ENCODE data around the gene TMEM163.
"Not testable (repeated sequence)": the region's sequence is repeated elsewhere in the genome, so short reads cannot be mapped to it uniquely, and the experiment has no call there.

The TMEM163 gene

DNA sequence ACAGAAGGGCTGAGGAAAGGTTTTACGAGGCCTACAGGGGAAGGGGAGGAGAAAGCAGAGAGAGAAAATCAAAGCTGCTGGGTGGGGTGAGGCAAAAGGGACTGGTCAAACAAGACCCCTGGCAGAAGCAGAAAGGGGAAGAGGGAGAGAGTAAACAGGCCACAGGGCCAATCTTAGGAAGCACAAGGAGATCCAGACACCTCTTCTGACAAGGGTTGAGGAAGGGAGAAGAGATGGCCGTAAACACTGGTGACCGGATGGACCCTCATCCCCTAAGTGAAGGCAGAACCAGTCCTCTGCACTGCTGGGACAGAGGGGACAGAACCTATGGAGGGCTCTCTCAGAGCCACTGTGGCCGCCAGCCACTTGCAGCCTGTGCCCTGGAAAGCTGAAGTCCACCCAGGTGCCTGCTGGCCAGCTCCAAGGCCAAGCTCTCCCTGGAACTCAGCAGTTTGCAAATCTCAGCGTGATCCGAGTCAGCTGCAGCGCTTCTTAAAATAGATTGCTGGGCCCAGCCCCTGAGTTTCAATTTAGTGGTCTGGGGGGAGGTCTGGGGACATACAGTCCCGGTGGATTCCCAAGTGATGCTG, 108.8 kb downstream of the TMEM163 start:
- no peak for DNase-seq

DNA sequence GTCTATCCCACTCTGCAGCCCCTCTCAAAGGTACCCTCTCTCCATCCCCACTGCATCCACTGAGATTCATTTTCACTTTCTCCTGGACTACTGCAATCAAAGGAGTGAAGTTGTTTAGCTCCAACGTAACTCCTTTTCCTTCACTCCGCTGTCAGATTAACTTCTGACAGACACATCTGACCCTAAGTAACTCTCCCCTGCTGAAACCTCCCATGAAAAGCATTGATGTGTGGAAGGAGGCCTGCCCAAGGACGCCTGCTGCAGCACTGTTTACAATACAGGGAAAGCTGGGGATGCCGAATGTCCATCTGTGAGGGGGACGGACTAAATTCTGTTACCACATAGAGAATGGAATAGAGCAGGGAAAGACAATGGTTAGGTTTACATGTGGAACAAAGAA, 114.8 kb downstream of the TMEM163 start:
- no peak for DNase-seq

DNA sequence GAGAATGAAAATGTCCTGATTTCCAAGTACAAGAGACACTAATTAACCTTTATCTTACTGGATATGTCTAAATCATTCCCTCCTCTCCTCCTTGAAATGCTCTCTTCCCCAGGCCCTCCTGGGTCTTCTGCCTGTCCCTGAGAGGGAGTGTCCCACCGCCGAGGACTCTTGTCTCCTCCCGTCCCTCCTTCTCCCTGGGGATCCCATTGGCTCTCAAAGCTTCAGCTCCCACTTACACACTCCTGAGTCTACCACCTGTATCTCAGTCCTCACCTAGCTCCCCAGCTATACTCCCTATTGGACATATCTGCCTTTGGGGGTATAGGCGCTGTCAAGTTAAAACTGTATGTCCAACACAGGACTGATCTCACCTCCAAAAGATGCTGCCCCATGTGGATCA, 116.1 kb downstream of the TMEM163 start:
- no peak for DNase-seq

DNA sequence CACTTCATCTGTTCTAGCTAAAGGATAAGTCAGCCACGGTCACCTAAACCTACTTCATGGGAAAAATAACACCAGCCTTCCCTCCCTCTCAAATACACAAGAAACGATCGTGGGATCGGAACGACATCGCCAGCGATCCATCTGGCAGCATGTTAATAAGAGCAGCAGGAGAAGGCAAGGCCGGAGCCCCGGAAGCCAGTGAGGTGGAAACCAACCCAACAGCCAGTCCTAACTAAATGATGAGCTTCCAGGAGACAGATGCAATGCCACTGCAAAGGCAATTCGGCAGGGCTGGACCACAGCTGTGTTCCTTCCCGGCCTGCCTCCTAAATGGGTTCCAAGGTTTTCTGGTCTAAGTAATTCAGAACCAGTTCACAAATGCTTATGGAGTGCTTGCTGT, 117.5 kb downstream of the TMEM163 start:
- DNase-seq, result no peak

DNA sequence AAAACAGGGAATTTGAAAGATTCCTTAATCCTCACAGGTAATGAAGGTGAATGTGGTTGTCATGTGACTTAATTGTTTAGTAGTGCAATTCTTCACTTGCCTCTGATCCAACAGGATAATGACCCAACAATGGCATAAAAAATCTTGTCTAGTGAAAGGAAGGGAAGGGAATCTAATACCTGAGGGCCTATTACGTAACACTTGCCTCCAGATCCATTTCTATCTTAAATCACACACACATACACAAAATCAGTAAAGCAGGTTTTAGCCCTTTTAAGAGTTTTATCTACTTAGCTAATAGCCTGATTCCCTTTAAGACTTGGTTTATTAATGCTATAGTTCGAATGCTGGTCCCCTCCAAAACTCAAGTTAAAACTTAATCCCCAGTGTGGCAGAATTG, 118.6 kb downstream of the TMEM163 start:
- no peak for DNase-seq

DNA sequence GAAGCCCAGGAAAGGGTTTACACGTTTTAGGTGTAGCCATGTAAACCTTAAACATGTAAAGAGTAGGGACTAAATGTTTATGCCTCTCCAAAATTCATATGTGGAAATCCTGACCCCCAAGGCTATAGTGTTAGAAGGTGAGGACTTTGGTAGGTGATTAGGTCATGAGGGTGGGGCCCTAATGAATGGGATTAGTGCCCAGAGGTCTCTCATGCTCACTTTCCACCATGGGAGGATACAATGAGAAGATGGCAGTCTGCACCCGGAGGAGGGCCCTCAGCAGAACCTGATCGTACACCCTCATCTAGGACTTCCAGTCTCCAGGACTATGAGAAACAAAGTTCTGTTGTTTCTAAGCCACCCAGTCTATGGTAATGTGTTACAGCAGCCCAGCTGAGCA, 119.6 kb downstream of the TMEM163 start:
- no peak for DNase-seq

DNA sequence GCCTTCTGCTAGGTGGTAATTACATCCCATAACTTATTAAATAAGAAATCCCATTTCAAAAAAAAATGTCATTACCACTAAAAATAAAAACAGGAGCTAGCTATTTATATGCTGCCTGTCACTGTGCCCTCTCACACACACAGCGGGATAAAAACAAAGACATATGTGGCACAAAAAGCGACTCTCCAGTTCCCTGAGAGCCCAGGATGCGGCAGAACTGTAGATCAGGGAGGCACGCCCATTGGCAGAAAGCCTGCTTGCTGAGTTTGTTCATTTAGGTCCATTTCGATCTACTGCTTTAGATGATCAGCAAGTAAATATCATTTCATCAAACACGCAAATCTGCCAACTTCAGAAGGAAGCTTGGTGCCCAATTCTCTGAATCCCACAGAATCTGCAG, 124.4 kb downstream of the TMEM163 start:
- DNase-seq, result no peak

DNA sequence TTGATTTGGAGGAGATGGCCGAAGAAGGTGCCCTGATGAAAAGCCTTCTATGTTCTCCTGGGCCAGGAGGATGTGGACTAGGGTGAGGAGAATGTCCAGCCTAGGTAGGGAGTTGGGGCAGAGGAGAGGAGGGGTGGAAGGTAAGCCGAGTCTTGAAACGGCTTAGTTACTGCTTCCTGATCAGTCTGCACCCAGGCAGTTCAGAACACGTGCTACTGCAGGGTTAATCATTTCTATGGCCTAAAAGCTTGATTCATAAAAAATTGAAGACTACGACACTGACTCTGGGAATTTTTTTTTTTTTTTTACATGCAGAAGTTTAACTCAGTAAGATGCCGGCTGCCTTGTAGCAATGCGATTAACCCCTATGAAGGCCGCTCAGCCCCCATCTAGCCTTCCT, 125.3 kb downstream of the TMEM163 start:
- no peak for DNase-seq

DNA sequence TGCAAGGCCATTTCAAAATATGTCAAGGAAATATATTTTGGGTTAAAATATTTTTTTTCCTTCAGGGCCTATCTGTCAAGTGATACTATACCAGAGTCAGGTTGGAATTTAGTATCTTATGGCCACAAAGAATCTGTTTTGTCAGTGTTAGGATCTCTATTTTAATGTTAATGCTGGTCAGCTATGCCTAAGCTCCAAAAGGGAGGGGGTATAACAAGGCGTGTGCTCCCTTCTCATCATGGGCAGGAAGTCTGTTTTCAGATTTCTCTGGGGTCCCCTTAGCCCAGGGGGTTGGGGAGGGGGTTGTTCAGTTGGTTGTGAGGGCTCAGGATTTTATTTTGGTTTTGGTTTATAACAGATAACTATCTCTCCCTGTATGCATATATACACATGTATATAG, 126.4 kb downstream of the TMEM163 start:
- DNase-seq, result no peak

DNA sequence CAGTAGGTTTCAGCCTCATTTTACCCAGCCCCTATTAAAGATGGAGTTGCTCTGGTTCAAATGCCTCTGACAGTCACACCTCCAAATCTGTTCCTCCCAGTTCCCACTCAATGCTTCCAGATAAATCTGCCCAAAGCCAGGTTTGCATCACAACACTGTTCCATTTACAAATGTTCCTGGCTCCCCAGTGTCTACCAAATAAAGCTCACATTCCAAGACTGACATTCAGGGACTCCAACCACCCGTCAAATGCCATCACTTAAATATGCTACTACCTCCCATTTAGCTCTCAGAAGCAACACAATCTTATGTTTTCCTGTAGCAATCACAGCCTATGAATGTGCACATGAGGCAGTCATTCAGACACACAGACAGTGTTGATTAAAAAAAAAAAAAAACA, 127.3 kb downstream of the TMEM163 start:
- no peak for DNase-seq

DNA sequence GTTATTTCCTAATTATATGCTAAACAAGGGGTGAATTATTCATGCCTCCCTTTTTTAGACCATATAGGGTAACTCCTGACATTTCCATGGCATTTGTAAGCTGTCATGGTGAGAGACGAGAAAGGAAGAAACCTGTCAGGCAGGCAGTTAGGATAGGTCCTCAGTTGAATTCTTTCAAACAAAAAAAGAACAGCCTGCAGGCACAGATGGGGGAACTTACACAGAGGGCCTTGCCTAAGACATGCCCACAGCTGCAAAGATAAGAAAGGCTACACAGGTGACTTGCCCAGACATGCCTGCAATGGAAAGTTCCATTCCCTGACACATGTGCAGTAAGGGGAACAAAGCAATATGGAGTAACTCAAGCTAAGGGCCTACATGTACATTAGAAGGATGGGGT, 128.1 kb downstream of the TMEM163 start:
- DNase-seq, result no peak

DNA sequence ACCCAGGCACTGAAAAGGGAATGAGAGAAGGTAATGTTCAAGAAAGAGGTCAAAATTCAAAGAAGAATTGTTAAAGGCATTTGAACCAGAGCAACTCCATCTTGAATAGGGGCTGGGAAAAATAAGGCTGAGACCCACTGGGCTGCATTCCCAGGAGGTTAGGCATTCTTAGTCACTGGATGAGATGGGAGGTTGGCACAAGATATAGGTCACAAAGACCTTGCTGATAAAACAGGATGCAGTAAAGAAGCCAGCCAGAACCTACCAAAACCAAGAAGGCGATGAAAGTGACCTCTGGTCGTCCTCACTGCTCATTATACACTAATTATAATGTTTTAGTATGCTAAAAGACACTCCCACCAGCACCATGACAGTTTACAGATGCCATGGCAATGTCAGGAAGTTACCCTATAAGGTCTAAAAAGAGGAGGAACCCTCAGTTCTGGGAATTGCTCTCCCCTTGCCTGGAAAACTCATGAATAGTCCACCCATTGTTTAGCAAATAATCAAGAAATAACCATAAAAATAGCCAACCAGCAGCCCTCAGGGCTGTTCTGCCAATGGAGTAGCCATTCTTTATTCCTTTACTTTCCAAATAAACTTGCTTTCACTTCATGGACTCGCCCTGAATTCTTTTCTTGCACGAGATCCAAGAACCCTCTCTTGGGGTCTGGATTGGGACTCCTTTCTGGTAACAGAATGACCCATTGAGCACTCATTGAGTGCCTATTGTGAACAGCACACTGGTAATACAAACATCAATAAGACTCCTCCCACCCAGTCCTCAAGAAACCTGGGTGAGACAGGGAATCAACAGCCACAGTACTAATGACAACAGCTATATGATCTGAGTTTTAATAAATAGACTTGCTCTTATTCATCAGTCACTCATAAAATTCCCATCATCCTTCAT, 129.4 kb downstream of the TMEM163 start:
- not testable (repeated sequence) for DNase-seq

DNA sequence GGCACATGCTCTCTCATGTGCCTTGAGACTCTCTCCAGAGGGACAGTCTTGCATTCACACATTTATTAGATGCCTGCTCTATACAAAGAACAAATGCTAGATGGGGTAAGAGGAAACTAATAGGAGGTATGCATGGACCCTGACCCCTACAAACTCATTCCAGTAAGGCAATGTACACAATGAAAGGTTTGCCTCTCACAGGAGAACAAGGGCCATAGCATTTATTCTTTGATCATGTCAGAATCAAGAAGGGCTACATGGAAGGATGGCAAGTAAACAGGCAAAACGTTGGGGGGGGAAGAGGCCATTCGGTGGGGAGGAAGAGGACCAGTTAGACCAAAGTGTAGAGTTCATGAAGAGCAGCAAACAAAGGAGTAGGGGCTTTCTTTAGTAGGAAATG, 130.2 kb downstream of the TMEM163 start:
- DNase-seq, result no peak

DNA sequence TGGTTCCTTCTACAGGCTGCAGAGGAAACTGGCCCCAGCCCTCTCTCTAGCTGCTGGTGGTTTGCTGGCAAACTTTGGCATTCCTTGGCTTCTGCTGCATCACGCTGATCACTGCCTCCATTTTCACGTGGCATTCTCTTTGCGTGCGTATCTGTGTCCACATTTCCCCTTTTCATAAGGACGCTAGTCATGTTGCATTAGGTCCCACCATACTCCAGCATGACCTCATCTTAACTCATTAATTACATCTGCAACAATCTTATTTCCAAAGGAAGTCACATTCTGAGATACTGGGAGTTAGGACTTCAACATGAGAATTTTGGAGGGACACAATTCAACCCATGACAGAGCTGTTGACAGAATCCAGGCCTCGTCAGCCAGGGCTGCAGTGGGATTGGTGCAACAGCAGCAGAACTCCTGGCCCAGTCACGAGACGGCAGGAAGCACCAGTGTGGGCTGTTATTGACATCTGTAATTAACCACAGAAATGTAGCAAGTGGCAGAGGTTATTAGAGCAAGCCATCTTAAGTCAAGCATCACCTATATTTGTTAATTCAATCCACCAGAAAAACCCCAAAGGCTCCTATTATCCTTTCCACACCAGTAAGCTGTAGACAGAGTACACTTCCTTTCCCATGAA, 132.4 kb downstream of the TMEM163 start:
- no peak for DNase-seq

DNA sequence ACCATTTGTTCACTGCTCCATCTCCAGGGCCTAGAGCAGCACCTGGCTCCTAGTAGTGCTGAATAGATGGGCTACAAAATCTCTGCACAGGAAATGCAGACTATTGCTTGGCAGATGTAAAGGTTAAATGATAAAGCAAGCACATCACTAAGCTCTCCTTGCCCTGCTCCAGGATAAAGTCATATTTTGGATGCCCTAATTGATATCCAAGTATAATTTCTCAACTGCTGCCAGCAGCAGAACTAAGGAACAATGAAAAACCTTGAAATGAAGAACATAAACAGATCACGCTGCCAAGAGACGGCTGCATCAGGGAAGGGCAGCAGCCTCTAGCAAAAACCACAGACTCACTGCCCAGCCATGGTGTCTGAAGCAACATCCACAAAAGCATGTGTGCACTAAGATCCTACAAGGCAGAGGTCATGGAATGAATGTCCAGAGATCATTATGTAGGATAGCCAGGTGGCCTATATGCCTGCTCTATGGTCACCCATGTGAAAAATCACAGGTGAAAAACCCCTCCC, 134.7 kb downstream of the TMEM163 start:
- DNase-seq, result no peak

DNA sequence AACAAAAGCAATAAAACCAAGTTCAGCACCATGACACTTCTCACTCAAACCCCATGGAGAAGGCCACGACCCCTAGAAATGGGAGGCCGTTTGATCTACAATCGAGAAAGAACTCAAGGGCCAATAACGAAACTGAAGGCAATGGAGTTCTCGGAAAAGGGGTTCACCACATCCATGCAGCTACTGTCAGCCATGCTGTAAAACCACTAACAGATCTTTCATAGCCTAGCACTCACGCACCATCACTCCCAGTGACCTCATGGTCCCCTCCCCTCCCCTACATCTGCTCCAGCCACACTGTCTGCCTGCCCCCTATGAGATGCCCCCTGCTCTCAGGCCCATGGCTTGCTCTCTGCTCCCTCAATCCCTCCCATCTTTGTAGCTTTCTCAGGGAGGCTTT, 135.3 kb downstream of the TMEM163 start:
- DNase-seq, result no peak

DNA sequence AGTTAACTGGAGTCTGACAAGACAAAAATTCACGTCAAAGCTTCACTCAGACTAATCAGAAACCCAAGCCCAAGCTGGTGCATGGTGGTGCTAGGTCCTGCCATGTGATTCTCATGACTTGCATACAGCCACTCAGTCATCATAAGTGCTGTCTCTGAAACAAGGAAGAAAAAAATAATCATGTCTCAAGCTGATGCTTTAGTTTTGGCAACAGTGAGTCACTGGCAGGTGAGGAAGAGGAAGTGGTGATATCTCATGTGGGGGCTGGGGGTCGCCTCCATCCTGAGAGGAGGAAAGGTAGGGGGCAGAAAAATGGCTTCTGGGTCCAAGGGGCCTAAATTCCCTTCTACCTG, 136.3 kb downstream of the TMEM163 start:
- no peak for DNase-seq

DNA sequence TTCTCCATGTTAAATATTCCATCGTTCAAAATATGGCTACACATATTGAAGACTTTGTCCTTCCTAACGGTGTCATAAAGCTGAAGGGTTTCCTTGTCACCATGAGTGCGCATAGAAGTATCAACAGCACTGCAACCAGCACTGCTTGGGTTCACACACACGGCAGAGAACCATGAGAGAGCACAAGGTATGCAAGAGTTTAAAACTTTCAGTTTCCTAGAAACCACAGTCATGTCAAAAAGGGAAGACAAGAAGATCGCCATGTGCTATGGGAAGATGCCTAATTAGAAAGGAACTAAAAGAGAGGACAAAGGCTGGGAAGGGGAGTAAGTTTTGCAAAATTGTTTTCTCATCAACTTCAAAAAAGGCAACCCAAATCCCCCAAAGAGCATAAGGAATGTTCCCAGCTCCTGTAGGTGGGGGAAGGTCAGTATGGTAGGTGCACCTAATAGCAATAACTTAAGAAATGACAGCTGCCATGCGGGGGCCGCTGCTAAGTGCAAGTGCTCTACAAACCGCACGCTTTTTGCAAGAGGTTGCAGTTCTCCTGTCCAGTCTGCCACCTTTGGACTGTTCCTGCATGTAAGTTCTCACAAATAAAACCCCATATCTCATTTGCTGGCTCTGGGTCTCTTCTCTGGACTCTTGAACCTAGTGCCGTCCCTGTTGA, 136.8 kb downstream of the TMEM163 start:
- DNase-seq, result no peak

DNA sequence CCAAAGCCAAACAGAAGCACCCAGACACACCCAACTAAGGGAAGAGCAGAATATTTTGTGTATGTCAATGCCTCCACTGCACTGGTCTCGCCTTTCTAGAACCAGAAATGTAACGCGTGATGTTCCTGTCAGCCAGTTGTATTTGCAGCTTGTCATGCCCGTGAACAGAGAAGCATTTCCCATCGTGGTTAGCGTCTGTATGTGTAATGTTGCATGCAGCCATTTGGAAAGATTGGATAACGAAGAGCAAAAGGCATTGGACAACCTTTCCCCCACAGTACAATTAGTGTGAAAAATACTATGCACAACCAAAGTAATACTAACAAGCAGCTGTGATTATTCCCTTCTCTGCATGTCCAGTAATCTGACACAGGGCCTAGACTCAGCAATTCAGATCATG, 140.5 kb downstream of the TMEM163 start:
- no peak for DNase-seq

DNA sequence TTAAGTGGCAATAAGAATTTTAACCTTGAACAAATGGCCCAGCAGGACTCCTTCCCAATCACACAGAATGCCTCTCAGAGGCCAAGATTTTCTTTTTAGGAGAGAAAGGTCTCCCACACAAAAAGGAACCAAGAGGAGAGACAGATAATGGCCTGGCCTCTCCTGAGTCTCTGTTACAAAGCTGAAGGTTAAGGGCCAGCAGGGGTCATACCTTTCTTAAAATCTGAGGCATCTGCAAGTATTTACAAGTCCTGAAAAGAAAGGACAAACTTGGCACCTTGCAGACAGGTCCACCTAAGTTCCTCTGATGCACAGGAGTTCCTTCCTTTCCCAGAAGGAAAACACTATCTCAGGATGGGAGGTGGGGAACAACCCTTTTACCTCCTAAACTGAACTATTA, 142.3 kb downstream of the TMEM163 start:
- DNase-seq, result no peak

DNA sequence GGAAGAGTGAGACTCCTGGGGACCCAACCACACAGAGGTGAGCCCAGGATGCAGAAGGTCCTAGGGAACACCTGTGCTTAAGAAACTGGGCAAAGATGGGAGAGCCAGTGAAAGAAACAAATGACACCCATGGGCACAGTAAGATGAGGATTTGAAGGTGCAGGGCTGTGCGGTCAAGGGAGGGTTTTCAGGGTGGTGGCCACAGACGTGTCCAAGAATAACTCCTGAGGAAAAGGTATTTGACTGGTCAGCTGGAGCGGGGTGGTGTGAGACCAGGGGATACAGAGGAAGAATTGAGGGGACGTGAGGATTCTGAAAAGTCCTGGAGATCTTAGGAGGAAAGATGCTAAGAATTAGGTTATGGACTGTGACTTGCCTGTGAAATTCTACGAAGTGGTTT, 142.9 kb downstream of the TMEM163 start:
- DNase-seq, result no peak

DNA sequence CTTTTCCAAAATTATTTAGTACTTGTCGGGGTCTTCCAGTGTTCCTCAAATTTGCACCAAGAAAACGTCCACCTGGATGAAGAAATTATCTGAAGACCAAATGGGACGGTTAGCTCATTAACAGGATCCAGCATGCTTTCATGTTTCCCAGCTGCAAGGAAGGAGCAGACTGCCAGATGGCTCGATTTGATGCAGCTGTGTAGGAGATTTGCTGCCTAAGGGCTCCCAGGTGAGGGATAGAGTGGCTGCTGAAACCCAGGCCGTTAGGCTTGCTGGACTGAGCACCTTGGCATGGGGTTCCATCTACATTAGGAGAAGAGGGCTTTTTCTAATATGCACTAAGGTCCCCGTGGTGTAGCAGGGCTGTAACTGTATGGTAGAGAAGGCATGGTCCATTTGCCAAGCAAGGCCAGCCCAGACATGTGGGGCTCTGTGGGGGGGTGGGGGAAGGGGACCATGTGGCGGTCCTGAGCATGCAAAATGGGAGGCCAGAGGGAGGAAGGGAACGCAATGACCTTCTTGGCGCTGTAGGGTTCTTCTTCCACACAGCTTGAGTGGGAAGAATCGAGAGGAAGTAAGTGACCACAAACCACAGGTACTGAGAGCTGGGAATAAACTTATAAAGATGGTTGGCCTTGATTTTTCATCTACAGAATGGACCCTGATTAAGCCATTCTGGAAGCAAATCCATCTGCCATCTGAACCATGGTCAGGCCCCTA, 144.0 kb downstream of the TMEM163 start:
- no peak for DNase-seq

DNA sequence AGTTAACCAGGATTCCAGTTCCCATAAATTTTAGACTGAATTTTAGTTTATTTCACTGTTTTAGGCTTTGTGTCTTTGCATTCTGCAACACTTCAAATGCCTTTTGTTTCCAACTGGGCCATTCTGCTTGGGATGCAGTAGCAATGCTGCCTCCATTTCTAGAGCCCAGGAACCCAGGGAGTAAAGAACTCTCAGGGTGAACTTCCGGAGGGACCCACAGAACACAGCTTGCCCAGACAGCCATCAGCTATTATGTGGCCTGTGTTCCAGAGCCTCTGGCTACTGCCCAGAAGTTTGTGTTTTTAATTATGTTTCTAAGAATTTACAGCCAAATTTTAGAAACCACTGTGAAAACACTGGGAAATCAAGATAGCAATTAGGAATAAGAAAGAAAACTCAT, 145.1 kb downstream of the TMEM163 start:
- DNase-seq, result no peak
